ENCODE data around the gene TMEM41B. TPM values are rescaled to one million over a fixed set of nuclear protein-coding genes. Genes with fewer than 3 reads are reported as not detected.

The TMEM41B gene
- polyA plus RNA-seq, 1 donor from 2014 or later: 49.5 TPM

DNA sequence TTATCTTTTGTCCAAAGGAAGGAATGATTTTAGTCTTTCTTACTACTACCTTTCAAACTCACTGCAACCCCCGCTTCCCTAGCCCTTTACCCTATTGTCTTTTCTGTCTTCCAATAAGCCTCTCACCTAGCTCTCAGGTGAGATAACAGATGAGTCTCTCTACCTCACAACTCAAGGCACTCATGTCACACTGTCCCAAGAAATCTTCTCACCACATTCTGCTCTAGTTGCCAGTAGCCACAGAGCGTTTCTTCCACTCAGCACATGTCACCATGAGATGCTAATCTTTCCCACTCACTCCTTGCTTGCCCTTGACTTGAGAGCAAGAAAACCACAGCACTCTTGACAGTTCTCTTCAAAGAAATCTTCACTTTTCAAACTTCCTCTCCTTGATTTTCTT lies 32.7 kb upstream of the TMEM41B start:
- Histone ChIP-seq H3F3A (ENCODE audit: insufficient read depth, low read length, poor library complexity, severe bottlenecking) (no peaks in the 10 kb centered on the region), H3K27ac (ENCODE audit: low read length) (no peak overlapping the region)
- TF ChIP-seq RAD21 (conservative IDR thresholded peaks at IDR 0.05): no peak
- TF ChIP-seq EP300 (conservative IDR thresholded peaks at IDR 0.05; ENCODE audit: poor library complexity, severe bottlenecking): no peak
- no peak for TF ChIP-seq EZH2 (IDR thresholded peaks at IDR 0.05; ENCODE audit: borderline replicate concordance, insufficient read depth, low read length, poor library complexity, severe bottlenecking)
- TF ChIP-seq SMC3 (conservative IDR thresholded peaks at IDR 0.05; ENCODE audit: poor library complexity): no peak
- no peak for TF ChIP-seq TAF1 (IDR thresholded peaks at IDR 0.05; ENCODE audit: low read depth)
- TF ChIP-seq, protein P1, sequence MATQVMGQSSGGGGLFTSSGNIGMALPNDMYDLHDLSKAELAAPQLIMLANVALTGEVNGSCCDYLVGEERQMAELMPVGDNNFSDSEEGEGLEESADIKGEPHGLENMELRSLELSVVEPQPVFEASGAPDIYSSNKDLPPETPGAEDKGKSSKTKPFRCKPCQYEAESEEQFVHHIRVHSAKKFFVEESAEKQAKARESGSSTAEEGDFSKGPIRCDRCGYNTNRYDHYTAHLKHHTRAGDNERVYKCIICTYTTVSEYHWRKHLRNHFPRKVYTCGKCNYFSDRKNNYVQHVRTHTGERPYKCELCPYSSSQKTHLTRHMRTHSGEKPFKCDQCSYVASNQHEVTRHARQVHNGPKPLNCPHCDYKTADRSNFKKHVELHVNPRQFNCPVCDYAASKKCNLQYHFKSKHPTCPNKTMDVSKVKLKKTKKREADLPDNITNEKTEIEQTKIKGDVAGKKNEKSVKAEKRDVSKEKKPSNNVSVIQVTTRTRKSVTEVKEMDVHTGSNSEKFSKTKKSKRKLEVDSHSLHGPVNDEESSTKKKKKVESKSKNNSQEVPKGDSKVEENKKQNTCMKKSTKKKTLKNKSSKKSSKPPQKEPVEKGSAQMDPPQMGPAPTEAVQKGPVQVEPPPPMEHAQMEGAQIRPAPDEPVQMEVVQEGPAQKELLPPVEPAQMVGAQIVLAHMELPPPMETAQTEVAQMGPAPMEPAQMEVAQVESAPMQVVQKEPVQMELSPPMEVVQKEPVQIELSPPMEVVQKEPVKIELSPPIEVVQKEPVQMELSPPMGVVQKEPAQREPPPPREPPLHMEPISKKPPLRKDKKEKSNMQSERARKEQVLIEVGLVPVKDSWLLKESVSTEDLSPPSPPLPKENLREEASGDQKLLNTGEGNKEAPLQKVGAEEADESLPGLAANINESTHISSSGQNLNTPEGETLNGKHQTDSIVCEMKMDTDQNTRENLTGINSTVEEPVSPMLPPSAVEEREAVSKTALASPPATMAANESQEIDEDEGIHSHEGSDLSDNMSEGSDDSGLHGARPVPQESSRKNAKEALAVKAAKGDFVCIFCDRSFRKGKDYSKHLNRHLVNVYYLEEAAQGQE (IDR thresholded peaks at IDR 0.05; ENCODE audit: borderline replicate concordance): no peak
- TF ChIP-seq MXI1 (conservative IDR thresholded peaks at IDR 0.05; ENCODE audit: poor library complexity, severe bottlenecking): no peak
- TF ChIP-seq POLR2AphosphoS5 (IDR thresholded peaks at IDR 0.05): no peak
- TF ChIP-seq, protein P2, sequence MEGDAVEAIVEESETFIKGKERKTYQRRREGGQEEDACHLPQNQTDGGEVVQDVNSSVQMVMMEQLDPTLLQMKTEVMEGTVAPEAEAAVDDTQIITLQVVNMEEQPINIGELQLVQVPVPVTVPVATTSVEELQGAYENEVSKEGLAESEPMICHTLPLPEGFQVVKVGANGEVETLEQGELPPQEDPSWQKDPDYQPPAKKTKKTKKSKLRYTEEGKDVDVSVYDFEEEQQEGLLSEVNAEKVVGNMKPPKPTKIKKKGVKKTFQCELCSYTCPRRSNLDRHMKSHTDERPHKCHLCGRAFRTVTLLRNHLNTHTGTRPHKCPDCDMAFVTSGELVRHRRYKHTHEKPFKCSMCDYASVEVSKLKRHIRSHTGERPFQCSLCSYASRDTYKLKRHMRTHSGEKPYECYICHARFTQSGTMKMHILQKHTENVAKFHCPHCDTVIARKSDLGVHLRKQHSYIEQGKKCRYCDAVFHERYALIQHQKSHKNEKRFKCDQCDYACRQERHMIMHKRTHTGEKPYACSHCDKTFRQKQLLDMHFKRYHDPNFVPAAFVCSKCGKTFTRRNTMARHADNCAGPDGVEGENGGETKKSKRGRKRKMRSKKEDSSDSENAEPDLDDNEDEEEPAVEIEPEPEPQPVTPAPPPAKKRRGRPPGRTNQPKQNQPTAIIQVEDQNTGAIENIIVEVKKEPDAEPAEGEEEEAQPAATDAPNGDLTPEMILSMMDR (IDR thresholded peaks at IDR 0.05; ENCODE audit: poor library complexity, severe bottlenecking): no peak

DNA sequence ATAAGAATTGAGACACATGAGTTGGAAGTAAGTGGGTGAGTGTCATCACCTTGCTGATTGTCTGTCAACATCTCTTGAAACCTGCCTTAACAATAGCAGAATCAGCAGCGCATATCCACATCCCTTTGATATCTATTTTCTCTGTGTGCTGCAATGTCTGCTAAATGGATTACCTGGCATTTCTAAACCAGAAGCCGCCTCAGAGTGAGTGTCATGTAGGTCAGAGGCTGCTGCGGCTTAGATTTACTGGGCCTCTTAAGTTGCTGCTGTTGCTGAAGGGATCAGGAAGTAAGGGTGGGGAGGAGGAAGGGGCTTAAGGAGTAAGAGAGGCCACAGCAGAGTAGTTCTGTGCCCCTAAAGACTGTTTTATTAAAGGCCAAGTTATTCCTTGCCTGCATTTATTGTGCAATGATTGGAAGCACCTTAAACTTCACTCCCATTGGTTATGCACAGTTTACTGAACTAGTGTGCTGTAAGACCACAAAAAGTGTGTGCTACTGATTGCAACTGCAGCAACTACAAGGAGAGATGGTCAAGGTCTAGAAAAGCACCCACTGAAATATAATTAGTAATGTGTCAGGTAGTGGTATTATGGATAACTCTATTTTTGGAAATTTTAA lies 29.8 kb upstream of the TMEM41B start:
- peak; percentile 41 for TF ChIP-seq EP300 (conservative IDR thresholded peaks at IDR 0.05; ENCODE audit: poor library complexity, severe bottlenecking)
- no peak for TF ChIP-seq MXI1 (conservative IDR thresholded peaks at IDR 0.05; ENCODE audit: poor library complexity, severe bottlenecking)
- TF ChIP-seq, protein P1 (IDR thresholded peaks at IDR 0.05; ENCODE audit: borderline replicate concordance): no peak
- TF ChIP-seq SMC3 (conservative IDR thresholded peaks at IDR 0.05; ENCODE audit: poor library complexity): no peak
- TF ChIP-seq POLR2AphosphoS5 (IDR thresholded peaks at IDR 0.05): peak; percentile 39
- TF ChIP-seq RAD21 (conservative IDR thresholded peaks at IDR 0.05): no peak
- TF ChIP-seq, protein P2 (IDR thresholded peaks at IDR 0.05; ENCODE audit: poor library complexity, severe bottlenecking): no peak
- Histone ChIP-seq H3F3A (ENCODE audit: insufficient read depth, low read length, poor library complexity, severe bottlenecking) (no peaks in the 10 kb centered on the region), H3K9me2 (ENCODE audit: insufficient read depth, low read length) (no peaks in the 10 kb centered on the region), H3K4me2 (ENCODE audit: low read length) (no peak overlapping the region), H3K9me3 (ENCODE audit: low read length) (no peaks in the 10 kb centered on the region), H3K79me2 (replicated peaks; ENCODE audit: insufficient read depth, low read length) (no peaks in the 10 kb centered on the region), H4K20me1 (ENCODE audit: insufficient read depth) (no peaks in the 10 kb centered on the region), H3K36me3 (ENCODE audit: insufficient read depth, low read length) (no peaks in the 10 kb centered on the region), H3K4me3 (ENCODE audit: low read length) (no peak overlapping the region), H3K27me3 (ENCODE audit: insufficient read depth, low read depth, low read length) (no peaks in the 10 kb centered on the region), H3K27ac (ENCODE audit: low read length) (no peak overlapping the region), H2AFZ (ENCODE audit: low read depth, low read length) (no peak overlapping the region), H3K9ac (ENCODE audit: low read length) (no peak overlapping the region)

More for the DNA sequence above, 32.7 kb upstream of the TMEM41B start:
- Histone ChIP-seq H3K27me3 (ENCODE audit: insufficient read depth, low read depth, low read length) (no peaks in the 10 kb centered on the region), H2AFZ (ENCODE audit: low read depth, low read length) (no peak overlapping the region), H3K9ac (ENCODE audit: low read length) (no peak overlapping the region), H3K4me3 (ENCODE audit: low read length) (no peak overlapping the region), H3K9me2 (ENCODE audit: insufficient read depth, low read length) (no peaks in the 10 kb centered on the region), H4K20me1 (ENCODE audit: insufficient read depth) (no peaks in the 10 kb centered on the region), H3K9me3 (ENCODE audit: low read length) (no peaks in the 10 kb centered on the region), H3K4me2 (ENCODE audit: low read length) (no peak overlapping the region), H3K36me3 (ENCODE audit: insufficient read depth, low read length) (no peaks in the 10 kb centered on the region), H3K79me2 (replicated peaks; ENCODE audit: insufficient read depth, low read length) (no peaks in the 10 kb centered on the region)

Data from neural cell (in vitro differentiated cells).